Astrocyte (in vitro differentiated cells and primary cell): Measurements from ENCODE around the gene LIN9. TPM values are rescaled to one million over a fixed set of nuclear protein-coding genes. Genes with fewer than 3 reads are reported as not detected.

Experiments used
- DNase-seq: peaks from one replicate; pipeline ENCODE4 v3.0.0-alpha.2; 2010; ENCODE audit warnings: low read depth
- FAIRE-seq: peaks from 2 replicates; lab custom pipeline; 2011; peaks lifted over from hg19 to GRCh38; lab: Jason Lieb, UNC
- H2AFZ ChIP-seq: 2 replicates; pipeline ENCODE4 v1.6.0; 2012; ENCODE audit warnings: low read depth, low read length, inconsistent platforms
- H3K27ac ChIP-seq: 2 replicates; pipeline ENCODE4 v1.5.1; 2011; ENCODE audit warnings: low read depth, low read length, inconsistent platforms
- H3K27me3 ChIP-seq: 2 replicates; pipeline ENCODE4 v1.6.0; 2011; ENCODE audit warnings: low read length, inconsistent platforms; ENCODE audit not compliant: insufficient read depth
- H3K36me3 ChIP-seq: 2 replicates; pipeline ENCODE4 v1.5.1; 2011; ENCODE audit warnings: low read length, inconsistent platforms; ENCODE audit not compliant: insufficient read depth
- H3K4me1 ChIP-seq: 2 replicates; pipeline ENCODE4 v1.5.1; 2011; ENCODE audit warnings: low read length, inconsistent platforms; ENCODE audit not compliant: insufficient read depth
- H3K4me2 ChIP-seq: 2 replicates; pipeline ENCODE4 v1.6.0; 2012; ENCODE audit warnings: low read length, inconsistent platforms
- H3K4me3 ChIP-seq: 2 replicates; pipeline ENCODE4 v1.5.1; 2011; ENCODE audit warnings: low read depth, mild to moderate bottlenecking, low read length, inconsistent platforms; ENCODE audit not compliant: insufficient read depth
- H3K79me2 ChIP-seq: 2 replicates; pipeline ENCODE4 v1.6.0; 2012; ENCODE audit warnings: mild to moderate bottlenecking, low read length, inconsistent platforms; ENCODE audit not compliant: insufficient read depth
- H3K9ac ChIP-seq: 2 replicates; pipeline ENCODE4 v1.6.0; 2012; ENCODE audit warnings: mild to moderate bottlenecking, low read length, inconsistent platforms
- H3K9me3 ChIP-seq: 2 replicates; pipeline ENCODE4 v1.5.1; 2012; ENCODE audit warnings: low read depth, mild to moderate bottlenecking, low read length, inconsistent platforms; ENCODE audit not compliant: insufficient read depth
- H4K20me1 ChIP-seq: 2 replicates; pipeline ENCODE4 v1.6.0; 2012; ENCODE audit warnings: low read length, inconsistent platforms; ENCODE audit not compliant: insufficient read depth
- H3K27ac Mint-ChIP-seq: one replicate; pipeline ENCODE4 v1.8.0; 2021; ENCODE audit warnings: mild to moderate bottlenecking, mixed read lengths; ENCODE audit not compliant: unreplicated experiment
- H3K27me3 Mint-ChIP-seq: one replicate; pipeline ENCODE4 v1.8.0; 2021; ENCODE audit warnings: low read depth, mixed read lengths; ENCODE audit not compliant: unreplicated experiment
- H3K36me3 Mint-ChIP-seq: one replicate; pipeline ENCODE4 v1.8.0; 2021; ENCODE audit warnings: low read depth, mixed read lengths; ENCODE audit not compliant: unreplicated experiment
- H3K4me1 Mint-ChIP-seq: one replicate; pipeline ENCODE4 v1.8.0; 2021; ENCODE audit warnings: low read depth, mixed read lengths; ENCODE audit not compliant: unreplicated experiment
- H3K4me3 Mint-ChIP-seq: one replicate; pipeline ENCODE4 v1.8.0; 2021; ENCODE audit warnings: mild to moderate bottlenecking, moderate library complexity, mixed read lengths; ENCODE audit not compliant: unreplicated experiment
- H3K9me3 Mint-ChIP-seq: one replicate; pipeline ENCODE4 v1.8.0; 2021; ENCODE audit warnings: mild to moderate bottlenecking, mixed read lengths; ENCODE audit not compliant: unreplicated experiment
- CTCF ChIP-seq: IDR thresholded peaks from 2 replicates; pipeline ENCODE4 v1.5.1; 2011; ENCODE audit warnings: low read depth, mild to moderate bottlenecking, inconsistent platforms, low read length, moderate library complexity; ENCODE audit not compliant: insufficient read depth
- EZH2 ChIP-seq: IDR thresholded peaks from 2 replicates; pipeline ENCODE4 v1.6.1; 2012; ENCODE audit warnings: mild to moderate bottlenecking, low read length, inconsistent platforms; ENCODE audit not compliant: insufficient read depth
- total RNA-seq: library from RNA; stranded (reverse); gene quantifications from 2 replicates; pipeline ENCODE4 v1.2.1, GENCODE V29; 2021

The LIN9 gene
- total RNA-seq, 1 donor from 2014 or later: 4.0 TPM

GRCh38 chr1:226195144-226195543, 113.8 kb downstream of the LIN9 start:
- DNase-seq (no peak), FAIRE-seq (no peak)
- no peaks in the 10 kb centered on the region for H3K4me1 Mint-ChIP-seq
- no peaks in the 10 kb centered on the region for H4K20me1 ChIP-seq
- H3K27me3 ChIP-seq: no peaks in the 10 kb centered on the region
- H3K36me3 Mint-ChIP-seq: no peaks in the 10 kb centered on the region
- H3K4me2 ChIP-seq: no peak overlapping the region
- no peaks in the 10 kb centered on the region for H3K9me3 Mint-ChIP-seq
- no peaks in the 10 kb centered on the region for H3K4me1 ChIP-seq
- TF ChIP-seq EZH2: no peak
- TF ChIP-seq CTCF: no peak
- peaks cover 11% of the 10 kb centered on the region for H3K27me3 Mint-ChIP-seq
- H3K27ac ChIP-seq: no peak overlapping the region
- H3K4me3 Mint-ChIP-seq: no peak overlapping the region
- no peaks in the 10 kb centered on the region for H3K9me3 ChIP-seq
- no peak overlapping the region for H2AFZ ChIP-seq
- H3K4me3 ChIP-seq: no peak overlapping the region
- H3K79me2 ChIP-seq: no peaks in the 10 kb centered on the region
- no peaks in the 10 kb centered on the region for H3K36me3 ChIP-seq
- no peak overlapping the region for H3K27ac Mint-ChIP-seq
- no peak overlapping the region for H3K9ac ChIP-seq

- H3K4me1 Mint-ChIP-seq: peaks cover 12% of the 10 kb centered on the region
- Histone ChIP-seq H3K9me3 (no peaks in the 10 kb centered on the region), H3K4me1 (peaks cover 9% of the 10 kb centered on the region), H3K36me3 (no peaks in the 10 kb centered on the region), H3K4me2 (peak overlapping the region; percentile 90), H3K27ac (no peak overlapping the region), H3K9ac (peak overlapping the region; percentile 95), H3K27me3 (no peaks in the 10 kb centered on the region), H4K20me1 (peaks cover 31% of the 10 kb centered on the region), H3K4me3 (peak overlapping the region; percentile 92), H3K79me2 (peaks cover 47% of the 10 kb centered on the region), H2AFZ (peak overlapping the region; percentile 77)
- H3K4me3 Mint-ChIP-seq: peak overlapping the region; percentile 91
- TF ChIP-seq EZH2 (no peak), CTCF (no peak)
- peaks cover 7% of the 10 kb centered on the region for H3K36me3 Mint-ChIP-seq
- H3K27ac Mint-ChIP-seq: no peak overlapping the region
- FAIRE-seq (no peak), DNase-seq (no peak)
- no peaks in the 10 kb centered on the region for H3K9me3 Mint-ChIP-seq
- H3K27me3 Mint-ChIP-seq: no peaks in the 10 kb centered on the region
Observed at GRCh38 chr1:226187380-226187779, 121.6 kb downstream of the LIN9 start.

GRCh38 chr1:226187019-226187322, 122.0 kb downstream of the LIN9 start:
- Histone ChIP-seq H3K9ac (peak overlapping the region; percentile 95), H3K4me2 (peak overlapping the region; percentile 90), H2AFZ (peak overlapping the region; percentile 77), H3K27me3 (no peaks in the 10 kb centered on the region), H3K4me3 (peak overlapping the region; percentile 92), H4K20me1 (peaks cover 35% of the 10 kb centered on the region), H3K9me3 (no peaks in the 10 kb centered on the region), H3K4me1 (peaks cover 13% of the 10 kb centered on the region), H3K27ac (peak overlapping the region; percentile 85), H3K79me2 (peaks cover 51% of the 10 kb centered on the region), H3K36me3 (no peaks in the 10 kb centered on the region)
- DNase-seq (no peak), FAIRE-seq (no peak)
- H3K36me3 Mint-ChIP-seq: peaks cover 7% of the 10 kb centered on the region
- H3K4me3 Mint-ChIP-seq: peak overlapping the region; percentile 91
- H3K27ac Mint-ChIP-seq: no peak overlapping the region
- no peaks in the 10 kb centered on the region for H3K27me3 Mint-ChIP-seq
- TF ChIP-seq CTCF (no peak), EZH2 (no peak)
- peaks cover 16% of the 10 kb centered on the region for H3K4me1 Mint-ChIP-seq
- H3K9me3 Mint-ChIP-seq: no peaks in the 10 kb centered on the region
